Raji (cell line): ENCODE data around the gene S100B.

ENCODE experiments used
- POLR2A ChIP-seq: IDR thresholded peaks from 2 replicates; pipeline ENCODE4 v1.6.1; 2011; ENCODE audit warnings: low read depth, low read length, control low read depth; ENCODE audit not compliant: insufficient read depth

S100B gene

GRCh38 chr21:46597896-46598343 lies 7.0 kb downstream of the S100B start:
- TF ChIP-seq POLR2A = no peak

GRCh38 chr21:46597031-46597430 lies 7.9 kb downstream of the S100B start:
- no peak for TF ChIP-seq POLR2A

- no peak for TF ChIP-seq POLR2A
These were observed 8.7 kb downstream of the S100B start for GRCh38 chr21:46596201-46596600.

- no peak for TF ChIP-seq POLR2A
These were observed 10.6 kb downstream of the S100B start for GRCh38 chr21:46594276-46594675.

- TF ChIP-seq POLR2A = no peak
These were observed 19.5 kb downstream of the S100B start for GRCh38 chr21:46585191-46585953.

- TF ChIP-seq POLR2A = no peak
These were observed 23.0 kb downstream of the S100B start for GRCh38 chr21:46581780-46582307.

GRCh38 chr21:46572850-46573249 lies 32.0 kb downstream of the S100B start:
- no peak for TF ChIP-seq POLR2A

- TF ChIP-seq POLR2A = no peak
These were observed 34.3 kb downstream of the S100B start for GRCh38 chr21:46570631-46571030.

GRCh38 chr21:46570119-46570518 lies 34.8 kb downstream of the S100B start:
- no peak for TF ChIP-seq POLR2A

- TF ChIP-seq POLR2A = no peak
These were observed 35.8 kb downstream of the S100B start for GRCh38 chr21:46569081-46569480.

GRCh38 chr21:46568562-46568961 lies 36.3 kb downstream of the S100B start:
- TF ChIP-seq POLR2A = no peak

GRCh38 chr21:46567348-46567747 lies 37.5 kb downstream of the S100B start:
- no peak for TF ChIP-seq POLR2A

- no peak for TF ChIP-seq POLR2A
These were observed 40.5 kb downstream of the S100B start for GRCh38 chr21:46564391-46564790.

- no peak for TF ChIP-seq POLR2A
These were observed 41.8 kb downstream of the S100B start for GRCh38 chr21:46562964-46563607.

- no peak for TF ChIP-seq POLR2A
These were observed 42.4 kb downstream of the S100B start for GRCh38 chr21:46562472-46562871.

- TF ChIP-seq POLR2A = no peak
These were observed 43.3 kb downstream of the S100B start for GRCh38 chr21:46561445-46562090.
